Measurements from ENCODE around the gene SPEN. TPM values are rescaled to one million over a fixed set of nuclear protein-coding genes. Genes with fewer than 3 reads are reported as not detected.

Gene SPEN
- total RNA-seq, 1 donor from 2014 or later: 36.8 TPM

DNA sequence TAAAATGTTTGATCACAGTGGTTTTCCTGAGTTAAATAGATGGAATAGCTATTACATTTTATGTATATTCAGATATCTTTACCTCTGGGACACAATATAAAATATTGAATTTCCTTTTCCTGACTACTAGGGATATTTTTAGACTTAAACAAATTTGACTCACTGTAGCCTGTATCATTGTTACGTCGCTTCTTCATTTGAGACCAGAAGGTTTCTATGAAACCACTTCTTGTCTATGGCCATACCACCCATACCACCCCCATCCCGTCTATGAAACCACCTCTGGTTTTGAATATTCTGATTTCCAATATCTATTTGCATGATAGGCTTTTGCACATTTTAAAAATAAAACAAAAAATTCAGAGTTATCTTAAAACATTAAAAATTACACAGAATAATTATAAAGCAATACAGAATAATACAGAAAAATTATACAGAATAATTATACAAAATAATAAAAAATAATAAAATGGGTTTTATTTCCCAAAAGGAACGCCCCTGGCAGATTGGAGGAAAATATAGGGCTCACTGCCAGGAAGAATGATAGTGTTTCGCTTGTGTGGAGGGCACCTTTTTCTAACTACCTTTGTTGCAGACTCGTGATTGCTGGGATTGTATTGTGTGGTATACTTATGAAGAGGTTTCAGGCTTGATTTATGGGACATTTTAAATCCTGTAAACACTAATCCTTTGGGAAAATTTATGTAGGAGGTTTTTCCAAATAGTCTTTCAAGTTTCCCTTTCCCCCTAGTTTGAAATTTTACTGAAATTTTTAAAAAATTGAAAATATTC, 4.7 kb downstream of the SPEN start:
- DNase-seq (ENCODE audit: extremely low read depth, low read depth, low spot score): no peak

DNA sequence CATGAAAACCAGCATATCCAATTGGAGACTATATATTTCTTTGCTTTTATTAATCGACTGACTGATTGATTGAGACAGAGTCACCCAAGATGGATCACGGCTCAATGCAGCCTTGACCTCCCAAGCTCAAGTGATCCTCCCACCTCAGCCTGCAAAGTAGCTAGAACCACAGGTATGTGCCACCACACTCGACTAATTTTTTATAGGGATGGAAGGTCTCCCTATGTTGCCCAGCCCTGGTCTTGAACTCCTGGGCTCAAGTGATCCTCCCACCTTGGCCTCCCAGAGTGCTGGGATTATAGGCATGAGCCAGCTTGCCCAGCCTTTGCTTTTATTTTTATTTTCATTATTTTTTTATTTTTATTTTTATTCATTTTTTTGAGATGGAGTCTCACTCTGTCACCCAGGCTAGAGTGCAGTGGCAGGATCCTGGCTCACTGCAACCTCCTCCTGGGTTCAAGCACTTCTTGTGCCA, 5.4 kb downstream of the SPEN start:
- no peak for DNase-seq (ENCODE audit: extremely low read depth, low read depth, low spot score)

- DNase-seq (ENCODE audit: extremely low read depth, low read depth, low spot score): no peak
Measured at GRCh38 chr1:15856888-15857287, 9.4 kb downstream of the SPEN start.

DNA sequence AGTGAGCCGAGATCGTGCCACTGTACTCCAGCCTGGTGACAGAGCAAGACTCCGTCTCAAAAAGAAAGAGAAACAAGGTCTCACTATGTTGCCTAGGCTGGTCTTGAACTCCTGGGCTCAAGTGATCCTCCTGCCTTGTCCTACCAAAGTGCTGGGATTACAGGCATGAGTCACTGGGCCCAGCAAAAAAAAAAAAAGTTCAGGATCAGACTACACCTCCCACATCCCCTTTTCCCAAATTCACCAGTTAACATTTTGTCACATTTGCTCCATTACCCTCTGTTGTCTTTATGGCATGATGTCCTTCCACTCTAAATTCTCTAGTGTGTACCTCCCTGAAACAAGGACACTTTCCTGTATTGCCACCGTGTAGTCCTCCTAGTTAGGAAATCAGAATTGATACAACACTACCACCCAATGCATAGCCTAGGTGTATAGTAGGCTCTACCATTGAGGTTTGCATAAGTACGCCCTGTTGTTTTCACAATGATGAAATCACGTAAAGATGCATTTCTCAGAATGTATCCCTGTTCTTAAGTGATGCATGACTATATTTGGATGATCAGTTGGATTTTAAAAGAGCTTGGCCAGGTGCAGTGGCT, 10.7 kb downstream of the SPEN start:
- DNase-seq (ENCODE audit: extremely low read depth, low read depth, low spot score): no peak

DNA sequence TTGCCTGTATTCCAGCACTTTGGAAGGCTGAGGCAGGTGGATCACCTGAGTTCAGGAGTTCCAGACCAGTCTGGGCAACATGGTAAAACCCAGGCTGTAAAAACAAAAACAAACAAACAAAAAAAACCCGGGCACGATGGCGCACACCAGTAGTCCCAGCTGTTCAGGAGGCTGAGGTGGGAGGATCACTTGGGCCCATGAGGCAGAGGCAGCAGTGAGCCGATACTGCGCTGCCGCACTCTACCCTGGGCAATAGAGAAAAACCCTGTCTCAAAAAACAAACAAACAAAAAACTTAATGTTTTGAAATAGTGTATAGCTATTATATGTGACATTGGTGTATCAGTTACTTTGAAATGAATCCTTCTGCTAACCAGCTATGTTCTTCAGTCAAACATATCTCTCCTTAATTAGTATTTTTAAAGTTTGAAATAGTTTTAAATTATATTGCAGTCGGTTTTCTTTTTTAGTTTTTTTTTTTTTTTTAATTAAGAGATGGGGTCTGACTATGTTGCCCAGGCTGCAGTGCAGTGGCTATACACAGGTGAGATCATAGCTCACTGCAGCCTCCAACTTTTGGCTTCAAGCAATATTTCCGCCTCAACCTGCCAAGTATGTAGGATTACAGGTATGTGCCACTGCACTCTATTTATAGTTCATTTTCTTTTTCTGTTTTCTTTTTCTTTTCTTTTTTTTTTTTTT, 11.3 kb downstream of the SPEN start:
- DNase-seq (ENCODE audit: extremely low read depth, low read depth, low spot score): no peak

- DNase-seq (ENCODE audit: extremely low read depth, low read depth, low spot score): no peak
Measured at GRCh38 chr1:15863156-15863901, 15.8 kb downstream of the SPEN start.

DNA sequence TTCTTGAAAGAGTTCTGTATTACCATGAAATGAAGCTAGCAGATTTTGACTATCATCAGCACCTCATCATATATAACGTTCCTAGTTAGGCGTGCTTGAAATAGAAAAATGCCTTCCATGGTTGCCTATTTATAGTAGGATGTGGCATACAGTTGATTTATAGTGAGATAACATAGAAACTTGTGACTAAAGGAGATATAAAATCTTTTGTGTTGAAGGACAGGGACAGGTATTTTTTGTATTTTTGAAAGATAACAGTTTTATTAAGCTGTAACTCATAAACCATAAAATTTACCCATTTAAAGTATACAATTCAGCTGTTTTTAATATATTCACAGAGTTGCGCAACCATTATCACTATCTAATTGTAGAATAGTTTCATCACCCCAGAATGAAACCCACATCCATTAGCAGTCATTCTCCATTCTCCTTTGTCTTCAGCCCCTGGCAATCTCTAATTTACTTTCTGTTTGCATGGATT, 19.3 kb downstream of the SPEN start:
- DNase-seq (ENCODE audit: extremely low read depth, low read depth, low spot score): no peak

DNA sequence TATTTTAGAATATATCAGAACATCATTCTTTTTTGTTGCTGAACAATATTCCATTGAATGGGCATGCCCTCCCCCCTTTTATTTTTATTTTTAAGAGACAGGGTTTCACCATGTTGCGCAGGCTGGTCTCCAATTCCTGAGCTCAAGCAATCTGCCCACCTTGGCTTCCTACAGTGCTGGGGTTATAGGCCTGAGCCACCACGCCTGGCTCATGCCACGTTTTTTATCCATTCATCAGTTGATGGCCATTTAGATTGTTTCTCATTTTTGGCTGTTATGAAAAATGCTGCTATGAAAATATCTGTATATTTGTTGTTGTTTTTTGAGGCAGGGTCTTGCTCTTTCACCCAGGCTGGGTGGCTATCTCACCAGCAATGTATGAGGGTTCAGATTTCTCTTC, 19.8 kb downstream of the SPEN start:
- DNase-seq (ENCODE audit: extremely low read depth, low read depth, low spot score): no peak

GRCh38 chr1:15869413-15869812, 21.9 kb downstream of the SPEN start:
- DNase-seq (ENCODE audit: extremely low read depth, low read depth, low spot score): no peak

DNA sequence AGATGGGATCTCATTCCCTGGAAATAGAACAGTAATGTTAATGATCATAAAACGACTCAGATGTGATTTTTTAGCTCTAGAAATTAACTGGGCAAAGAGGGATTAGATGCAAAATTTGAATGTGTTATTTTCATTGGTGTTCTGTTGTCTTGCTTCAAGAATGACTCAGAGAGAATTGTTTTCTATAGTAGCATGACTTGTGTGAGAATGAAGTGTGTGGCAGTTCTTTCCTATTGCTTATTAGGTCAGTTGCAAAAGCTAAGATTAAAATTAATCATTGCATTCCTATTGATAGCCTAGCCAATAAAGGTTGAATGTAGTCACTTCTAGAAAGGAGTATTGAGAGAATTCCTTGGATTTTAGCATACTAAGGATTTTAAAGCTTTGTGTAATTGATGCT, 22.9 kb downstream of the SPEN start:
- DNase-seq (ENCODE audit: extremely low read depth, low read depth, low spot score): no peak

DNA sequence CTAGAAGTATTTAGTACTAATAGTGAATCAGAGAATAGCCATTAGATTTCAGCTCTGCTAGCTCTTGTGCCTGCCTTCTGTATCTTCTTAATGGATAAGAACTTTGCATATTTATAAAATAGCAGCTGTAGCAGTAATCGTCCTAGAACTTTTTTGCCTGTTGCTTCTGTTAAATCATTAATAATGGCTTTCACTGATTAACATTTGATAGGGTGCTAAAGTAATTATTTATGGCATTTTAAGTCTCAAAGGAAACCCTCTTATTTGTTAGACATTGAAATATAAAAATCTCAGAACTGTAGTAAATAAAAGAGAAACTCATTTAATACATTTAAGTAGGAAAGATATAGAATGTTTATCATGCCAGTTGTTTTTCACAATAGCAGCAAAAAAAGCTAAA, 27.0 kb downstream of the SPEN start:
- DNase-seq (ENCODE audit: extremely low read depth, low read depth, low spot score): no peak

- DNase-seq (ENCODE audit: extremely low read depth, low read depth, low spot score): no peak
Measured at GRCh38 chr1:15876357-15877055, 29.0 kb downstream of the SPEN start.

GRCh38 chr1:15881961-15882360, 34.5 kb downstream of the SPEN start:
- DNase-seq (ENCODE audit: extremely low read depth, low read depth, low spot score): no peak

DNA sequence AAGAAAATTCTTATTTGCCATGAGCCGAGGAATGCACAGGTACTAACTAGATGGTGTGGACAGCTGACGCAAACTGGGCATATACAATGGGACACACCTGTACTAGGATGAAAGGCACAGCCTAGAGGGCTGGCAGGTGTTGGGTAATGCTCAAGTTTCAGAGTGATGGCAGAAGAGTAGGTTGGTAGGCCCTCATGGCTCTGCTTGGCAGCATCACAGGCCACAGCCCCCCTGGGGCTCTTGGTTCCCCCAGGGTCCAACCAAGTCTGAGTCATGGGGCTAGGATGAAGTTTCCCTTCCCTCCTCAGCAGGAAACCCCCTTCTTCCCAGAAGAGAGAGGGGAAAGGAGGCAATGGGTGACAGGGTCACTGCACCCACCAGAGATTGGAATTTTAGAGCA, 35.2 kb downstream of the SPEN start:
- no peak for DNase-seq (ENCODE audit: extremely low read depth, low read depth, low spot score)

GRCh38 chr1:15883326-15883725, 35.8 kb downstream of the SPEN start:
- no peak for DNase-seq (ENCODE audit: extremely low read depth, low read depth, low spot score)

GRCh38 chr1:15884477-15884876, 37.0 kb downstream of the SPEN start:
- DNase-seq (ENCODE audit: extremely low read depth, low read depth, low spot score): no peak

DNA sequence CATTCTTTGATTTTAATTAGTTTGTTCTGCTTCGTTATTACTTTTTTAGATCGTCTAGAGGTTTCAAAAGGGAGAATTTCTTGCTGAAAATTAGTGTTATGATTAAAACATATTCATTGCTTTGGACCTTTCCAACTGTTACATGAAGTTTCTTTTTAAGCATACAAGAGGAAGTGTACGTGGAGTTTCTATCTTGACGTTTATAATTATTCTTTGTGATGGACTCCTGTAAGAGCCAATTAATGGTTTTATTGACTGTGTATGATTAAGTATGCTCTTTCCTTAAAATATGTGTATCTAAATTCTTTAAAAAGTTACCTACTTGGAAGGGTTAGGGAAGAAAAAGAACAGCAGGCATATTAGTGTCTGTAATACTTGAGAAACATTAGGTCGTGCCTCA, 37.8 kb downstream of the SPEN start:
- DNase-seq (ENCODE audit: extremely low read depth, low read depth, low spot score): peak; percentile 7

DNA sequence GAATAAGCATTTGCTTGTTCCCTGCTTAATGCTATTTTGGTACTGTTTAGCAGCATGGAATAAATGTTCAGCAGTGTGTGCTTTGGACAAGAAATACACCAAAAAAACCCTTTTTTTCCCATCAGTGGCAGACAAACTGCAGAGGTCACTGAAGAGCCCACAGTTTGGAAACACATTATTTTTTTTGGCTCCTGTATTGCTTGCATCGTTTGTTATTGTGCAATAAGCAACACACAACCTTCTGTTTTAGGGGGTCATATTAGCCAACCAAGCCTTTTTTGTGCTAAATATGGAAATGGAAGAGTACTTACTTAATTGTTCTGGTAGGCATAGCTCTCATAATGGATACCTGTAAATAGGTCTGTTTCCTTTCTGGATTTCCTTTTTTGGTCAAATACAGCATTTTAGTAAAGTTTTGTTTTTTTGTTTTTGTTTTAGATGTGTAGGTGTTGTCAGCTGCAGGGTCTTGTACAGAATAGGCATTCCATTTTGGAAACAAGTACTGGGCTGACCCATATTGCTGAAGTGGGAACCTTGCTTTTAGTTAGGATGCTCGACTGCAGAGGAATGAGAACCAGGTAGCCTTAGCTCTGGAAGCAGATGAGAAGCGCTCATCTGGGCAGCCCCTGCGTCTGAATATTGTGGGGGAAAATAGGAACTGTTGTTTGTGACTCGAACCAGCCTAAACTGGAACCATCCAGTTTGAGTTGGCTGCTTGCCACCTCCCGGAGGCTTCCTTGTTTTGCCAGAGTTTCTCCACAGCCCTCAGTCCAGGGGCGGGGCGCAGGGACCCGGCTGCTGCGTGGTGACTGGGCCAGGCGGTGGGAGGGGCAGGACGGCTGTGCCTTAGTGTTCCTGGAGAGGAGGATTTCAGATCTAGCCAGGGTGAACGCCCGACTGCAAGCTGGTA, 38.4 kb downstream of the SPEN start:
- DNase-seq (ENCODE audit: extremely low read depth, low read depth, low spot score): peak; percentile 74

DNA sequence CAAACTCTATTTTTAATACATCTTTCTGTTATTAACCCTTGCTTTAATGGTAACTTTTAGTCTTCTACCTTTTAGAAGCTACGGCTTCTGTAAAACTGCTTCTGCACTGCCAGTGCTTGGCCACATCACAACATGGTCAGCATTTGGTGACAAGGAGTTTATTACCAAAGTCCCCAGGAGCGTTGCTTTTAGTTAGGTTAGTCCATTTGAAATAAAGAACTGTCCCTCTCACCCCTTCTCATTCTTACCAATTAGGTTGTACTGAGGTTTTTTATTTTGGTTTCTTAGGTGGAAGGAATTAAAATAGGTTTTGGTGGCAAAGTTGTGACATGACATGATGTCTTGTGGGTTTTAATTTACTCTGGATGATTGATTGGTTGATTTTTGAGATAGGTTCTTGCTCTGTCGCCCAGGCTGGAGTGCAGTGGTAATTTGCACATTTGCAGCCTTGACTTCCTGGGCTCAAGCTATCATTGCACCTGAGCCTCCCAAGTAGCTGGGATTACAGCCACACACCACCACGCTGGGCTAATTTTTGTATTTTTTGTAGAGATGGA, 39.2 kb downstream of the SPEN start:
- no peak for DNase-seq (ENCODE audit: extremely low read depth, low read depth, low spot score)
